Measurements from ENCODE around the gene KRT27.

DNA sequence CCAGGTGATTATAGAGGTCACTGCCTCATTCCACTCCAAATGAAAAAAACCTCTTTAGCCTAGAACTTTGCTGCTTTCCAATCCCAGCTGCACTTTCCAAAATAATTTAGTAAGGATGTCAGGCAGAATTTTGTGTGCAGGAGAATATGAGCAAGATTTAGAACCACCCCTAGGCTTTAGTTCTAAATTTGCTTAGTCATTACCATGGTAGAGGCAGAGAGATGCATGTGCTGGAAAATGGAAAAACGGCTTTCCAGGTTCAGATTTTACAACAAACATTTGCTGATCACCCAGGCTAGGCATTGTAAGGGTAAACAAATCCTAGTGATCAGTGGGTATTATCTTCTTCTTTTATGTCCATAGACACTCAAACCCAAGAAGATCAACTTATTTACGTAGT lies 16.7 kb downstream of the KRT27 start:
- TF ChIP-seq, protein P1, sequence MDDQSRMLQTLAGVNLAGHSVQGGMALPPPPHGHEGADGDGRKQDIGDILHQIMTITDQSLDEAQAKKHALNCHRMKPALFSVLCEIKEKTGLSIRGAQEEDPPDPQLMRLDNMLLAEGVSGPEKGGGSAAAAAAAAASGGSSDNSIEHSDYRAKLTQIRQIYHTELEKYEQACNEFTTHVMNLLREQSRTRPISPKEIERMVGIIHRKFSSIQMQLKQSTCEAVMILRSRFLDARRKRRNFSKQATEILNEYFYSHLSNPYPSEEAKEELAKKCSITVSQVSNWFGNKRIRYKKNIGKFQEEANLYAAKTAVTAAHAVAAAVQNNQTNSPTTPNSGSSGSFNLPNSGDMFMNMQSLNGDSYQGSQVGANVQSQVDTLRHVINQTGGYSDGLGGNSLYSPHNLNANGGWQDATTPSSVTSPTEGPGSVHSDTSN (IDR thresholded peaks at IDR 0.05; ENCODE audit: insufficient replicate concordance, low read depth, low read length): no peak
- no peak for TF ChIP-seq TAF1 (IDR thresholded peaks at IDR 0.05; ENCODE audit: borderline replicate concordance, low read depth, low read length)
- TF ChIP-seq RFX5 (IDR thresholded peaks at IDR 0.05; ENCODE audit: low read depth, low read length): no peak

Measured in GM12878 (cell line).